GM12874 (cell line): Measurements from ENCODE around the gene PPP1R18.

ENCODE experiments used
- TF ChIP-seq, protein P1 (sequence below): IDR thresholded peaks from 2 replicates; pipeline ENCODE4 v1.5.1; 2011; ENCODE audit warnings: low read depth, mild to moderate bottlenecking, control low read depth, low read length, moderate library complexity; ENCODE audit not compliant: insufficient read depth

PPP1R18 gene

DNA sequence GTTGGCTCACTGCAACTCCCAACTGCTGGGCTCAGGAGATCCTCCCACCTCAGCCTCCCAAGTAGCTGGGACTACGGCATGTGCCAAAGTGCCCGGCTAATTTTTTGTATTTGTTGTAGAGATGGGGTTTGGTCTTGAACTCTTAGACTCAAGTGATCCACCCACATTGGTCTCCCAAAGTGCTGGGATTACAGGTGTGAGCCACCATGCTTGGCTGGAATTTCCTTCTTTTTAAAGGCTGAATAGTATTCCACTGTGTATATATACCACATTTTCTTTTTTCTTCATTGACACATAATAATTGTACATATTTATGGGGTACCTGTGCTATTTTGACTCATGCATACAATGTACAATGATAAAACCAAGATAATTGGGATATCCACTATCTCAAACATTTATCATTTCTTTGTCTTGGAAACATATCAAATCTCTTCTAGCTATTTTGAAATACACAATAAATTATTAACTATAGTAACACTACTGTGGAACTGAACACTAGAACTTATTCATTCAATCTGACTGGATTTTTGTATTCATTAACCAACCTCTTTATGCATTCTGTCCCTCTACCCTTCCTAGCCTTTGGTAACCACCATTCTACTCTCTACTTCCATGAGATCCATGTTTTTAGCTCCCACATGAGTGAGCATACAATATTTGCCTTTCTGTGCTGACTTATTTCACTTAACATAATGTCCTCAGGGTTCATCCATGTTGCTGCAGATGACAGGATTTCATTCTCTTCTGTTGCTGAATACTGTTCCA, 22.8 kb upstream of the PPP1R18 start:
- TF ChIP-seq, protein P1, sequence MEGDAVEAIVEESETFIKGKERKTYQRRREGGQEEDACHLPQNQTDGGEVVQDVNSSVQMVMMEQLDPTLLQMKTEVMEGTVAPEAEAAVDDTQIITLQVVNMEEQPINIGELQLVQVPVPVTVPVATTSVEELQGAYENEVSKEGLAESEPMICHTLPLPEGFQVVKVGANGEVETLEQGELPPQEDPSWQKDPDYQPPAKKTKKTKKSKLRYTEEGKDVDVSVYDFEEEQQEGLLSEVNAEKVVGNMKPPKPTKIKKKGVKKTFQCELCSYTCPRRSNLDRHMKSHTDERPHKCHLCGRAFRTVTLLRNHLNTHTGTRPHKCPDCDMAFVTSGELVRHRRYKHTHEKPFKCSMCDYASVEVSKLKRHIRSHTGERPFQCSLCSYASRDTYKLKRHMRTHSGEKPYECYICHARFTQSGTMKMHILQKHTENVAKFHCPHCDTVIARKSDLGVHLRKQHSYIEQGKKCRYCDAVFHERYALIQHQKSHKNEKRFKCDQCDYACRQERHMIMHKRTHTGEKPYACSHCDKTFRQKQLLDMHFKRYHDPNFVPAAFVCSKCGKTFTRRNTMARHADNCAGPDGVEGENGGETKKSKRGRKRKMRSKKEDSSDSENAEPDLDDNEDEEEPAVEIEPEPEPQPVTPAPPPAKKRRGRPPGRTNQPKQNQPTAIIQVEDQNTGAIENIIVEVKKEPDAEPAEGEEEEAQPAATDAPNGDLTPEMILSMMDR: no peak

DNA sequence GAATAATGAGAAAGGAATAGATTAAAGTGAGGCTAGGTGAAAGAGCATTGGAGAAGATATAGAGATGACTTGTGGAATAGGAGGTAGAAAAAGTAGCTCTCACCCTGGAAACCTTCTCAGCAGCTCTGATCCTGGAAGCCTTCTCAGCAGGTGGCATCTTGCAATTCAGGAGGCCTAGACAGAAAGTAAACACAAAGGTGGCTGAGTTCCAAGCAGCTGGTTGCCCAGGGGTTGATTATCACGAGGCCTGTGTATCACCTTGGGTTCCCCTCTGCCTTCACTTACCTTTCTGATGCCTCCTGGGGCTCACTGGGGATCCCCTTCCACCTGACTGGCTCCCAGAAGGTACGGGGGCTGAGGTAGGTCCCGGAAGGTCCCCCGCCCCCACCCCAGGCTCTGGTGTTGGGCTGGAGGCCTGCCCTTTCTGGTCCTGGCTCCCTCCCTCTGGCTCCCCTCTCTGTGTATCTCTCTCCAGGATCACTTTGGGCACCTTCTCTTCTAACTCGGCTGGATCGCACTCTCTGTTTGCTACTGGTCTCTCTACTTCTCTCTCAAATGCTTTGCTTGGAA, 20.9 kb upstream of the PPP1R18 start:
- TF ChIP-seq, protein P1: no peak

DNA sequence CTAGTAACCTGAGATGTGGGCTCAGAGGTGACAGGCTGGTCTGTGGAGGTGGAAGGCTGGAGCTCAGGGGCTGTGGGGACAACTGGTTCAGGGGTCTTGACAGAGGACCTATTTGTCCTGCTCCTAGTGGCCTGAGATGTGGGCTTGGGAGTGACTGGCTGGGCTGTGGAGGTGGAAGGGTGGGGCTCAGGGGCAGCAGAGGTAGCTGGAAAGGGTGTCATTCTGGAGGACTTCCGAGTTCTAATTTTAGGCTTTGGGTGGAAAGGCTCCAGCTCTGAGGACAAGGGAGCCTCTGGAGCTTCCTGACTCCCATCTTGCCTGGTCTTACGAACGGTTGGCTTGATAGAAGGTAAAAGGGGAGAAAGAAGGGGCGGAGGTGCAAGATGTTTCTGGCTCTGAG, 19.2 kb upstream of the PPP1R18 start:
- TF ChIP-seq, protein P1: no peak

DNA sequence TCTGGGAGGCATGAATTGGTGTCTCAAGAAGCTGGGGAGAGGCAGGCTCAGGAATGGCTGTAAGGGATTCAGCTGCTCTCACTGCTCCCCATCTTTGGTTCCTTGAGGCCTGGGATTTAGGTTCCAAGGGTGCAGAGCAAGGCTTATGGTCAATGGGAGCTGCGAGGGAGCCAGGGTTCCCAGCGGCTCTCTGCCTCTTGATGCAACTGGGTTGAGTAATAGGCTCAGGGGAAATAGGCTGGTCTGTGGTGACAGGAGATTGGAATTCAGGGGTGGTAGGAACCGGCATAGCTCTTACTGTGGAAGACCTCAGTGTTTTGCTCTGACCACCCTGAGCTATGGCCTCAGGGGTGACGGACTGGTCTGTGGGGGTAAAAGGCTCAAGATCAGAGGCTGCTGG, 17.4 kb upstream of the PPP1R18 start:
- TF ChIP-seq, protein P1: no peak

DNA sequence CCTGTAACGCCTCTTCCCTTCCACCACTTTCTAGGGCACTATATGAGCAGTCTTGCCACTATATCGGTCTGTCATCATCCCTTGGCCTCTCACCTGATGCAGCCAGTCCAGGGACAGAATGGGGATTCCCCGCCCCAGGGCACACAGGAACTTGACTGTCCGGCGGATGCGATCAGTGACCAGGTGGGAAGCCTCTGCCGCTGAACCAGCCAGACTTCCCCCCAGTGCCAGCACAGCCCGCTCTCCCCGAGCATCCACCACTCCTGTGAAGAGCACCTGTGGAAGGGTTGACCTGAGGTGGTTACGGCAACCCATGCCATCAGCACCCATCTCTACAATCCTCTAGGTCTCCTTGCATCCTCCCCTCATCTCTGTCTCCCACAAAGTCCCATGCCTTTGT, 16.6 kb upstream of the PPP1R18 start:
- TF ChIP-seq, protein P1: no peak

DNA sequence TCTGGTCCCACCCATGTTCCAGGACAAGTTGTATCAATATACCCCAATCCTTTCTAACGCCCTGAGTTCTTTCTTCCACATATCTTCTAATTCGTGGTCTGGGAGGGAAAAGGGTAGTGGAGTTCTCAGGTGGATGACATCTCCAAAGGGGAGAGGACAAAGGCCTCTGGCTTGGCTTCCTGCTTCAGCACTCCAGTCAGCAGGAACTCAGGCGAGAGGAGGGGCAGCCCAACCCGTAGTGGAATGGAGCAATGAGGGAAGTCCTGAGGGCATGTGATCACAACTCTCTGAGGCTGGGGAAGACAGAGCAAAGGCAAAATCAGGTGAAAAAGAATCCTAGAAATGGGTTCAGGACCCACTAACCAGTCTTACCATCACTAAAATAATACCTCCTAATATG, 13.9 kb upstream of the PPP1R18 start:
- TF ChIP-seq, protein P1: no peak

DNA sequence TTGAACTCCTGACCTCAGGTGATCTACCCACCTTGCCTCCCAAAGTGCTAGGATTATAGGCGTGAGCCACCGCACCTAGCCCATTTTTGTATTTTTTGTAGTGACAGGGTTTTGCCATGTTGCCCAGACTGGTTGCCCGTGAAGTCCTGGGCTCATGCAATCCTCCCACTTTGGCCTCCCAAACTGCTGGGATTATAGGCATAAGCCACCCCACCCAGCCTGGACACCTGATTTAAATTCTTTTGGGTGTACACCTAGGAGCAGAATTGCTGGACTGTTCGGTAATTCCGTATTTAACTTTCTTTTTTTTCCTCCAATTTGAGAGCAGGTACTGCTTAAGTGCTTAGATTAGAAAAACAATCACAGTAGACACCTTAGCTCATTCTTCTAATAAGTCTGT, 10.0 kb upstream of the PPP1R18 start:
- TF ChIP-seq, protein P1: no peak
